Mesenteric fat pad (tissue), 1 donor: ENCODE data around the gene HMOX2. TPM values are rescaled to one million over a fixed set of nuclear protein-coding genes. Genes with fewer than 3 reads are reported as not detected.

Experiments used
- DNase-seq: peaks from one replicate; pipeline ENCODE4 v3.0.0-alpha.2; 2020; ENCODE audit warnings: low spot score
- total RNA-seq: library from RNA; stranded (reverse); fragmentation: NEBNext Ultra II Directional; extraction: Animal tissue kit (Norgen Biotek cat#: 25700); gene quantifications from one replicate; pipeline ENCODE4 v1.2.1, GENCODE V29; 2021
- donor health status: DM: yes; HTN: yes; CAD: no.

The HMOX2 gene
- total RNA-seq, 1 donor from 2014 or later: 84.1 TPM

DNA sequence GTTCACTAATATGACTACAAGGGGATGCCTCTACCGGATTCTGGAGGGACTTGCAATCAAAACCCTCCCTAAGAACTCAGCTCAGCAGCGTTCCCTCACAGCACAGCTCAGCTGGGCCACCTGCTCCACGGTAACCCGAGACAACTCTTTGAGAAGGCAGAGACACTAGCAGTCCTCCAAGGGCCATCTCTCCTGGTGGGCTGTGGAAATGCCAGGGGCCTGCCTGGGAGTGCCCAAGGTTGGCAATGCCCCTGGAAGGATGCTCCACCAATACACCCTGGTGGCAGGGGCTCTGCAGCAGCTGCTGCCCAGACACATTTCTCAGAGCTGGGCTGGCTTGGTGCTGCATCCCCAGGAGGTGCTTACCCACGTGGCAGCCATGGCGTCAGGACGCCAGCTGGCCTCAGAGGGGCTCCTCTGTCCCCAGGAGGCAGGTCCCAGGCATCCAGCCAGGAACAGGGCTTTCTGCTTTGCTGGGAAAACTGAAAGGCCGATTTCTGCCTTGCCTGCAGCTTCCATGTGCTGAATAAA, 45.9 kb downstream of the HMOX2 start:
- DNase-seq: no peak

DNA sequence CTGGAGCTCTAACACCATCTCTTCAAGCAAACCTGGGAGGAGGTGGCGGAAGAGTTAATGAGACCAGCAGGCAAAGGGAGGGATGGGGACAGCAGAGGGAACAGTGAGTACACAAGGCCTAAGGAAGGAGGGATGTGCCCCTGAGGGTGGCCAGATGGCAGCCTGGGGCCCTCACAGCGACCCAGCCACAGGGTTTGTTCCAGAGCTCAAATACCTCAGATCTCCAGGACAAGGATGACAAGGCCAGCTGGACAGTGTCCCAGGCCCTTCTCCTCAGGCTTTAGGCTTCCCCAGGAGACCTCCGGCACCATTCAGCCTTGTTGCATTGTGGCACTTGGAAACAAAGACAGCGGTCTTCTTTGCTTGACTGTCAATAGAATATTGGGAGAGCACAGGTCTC, 47.5 kb downstream of the HMOX2 start:
- no peak for DNase-seq

DNA sequence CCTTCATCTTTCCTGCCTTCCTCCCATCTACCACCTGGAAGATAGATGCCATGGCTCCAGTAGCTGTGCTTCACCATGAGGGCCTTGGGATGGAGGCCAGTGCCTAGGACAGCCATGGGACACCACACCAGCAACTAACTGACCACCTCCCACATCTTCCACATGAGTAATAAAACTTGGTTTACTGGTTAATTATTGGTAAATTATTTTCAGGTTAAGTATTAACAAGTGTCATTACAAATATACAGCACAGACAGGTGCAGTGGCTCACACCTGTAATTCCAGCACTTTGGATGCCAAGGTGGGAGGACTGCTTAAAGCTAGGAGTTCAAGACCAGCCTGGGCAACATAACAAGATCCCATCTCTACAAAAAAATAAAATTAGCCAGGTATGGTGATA, 48.4 kb downstream of the HMOX2 start:
- DNase-seq: no peak

DNA sequence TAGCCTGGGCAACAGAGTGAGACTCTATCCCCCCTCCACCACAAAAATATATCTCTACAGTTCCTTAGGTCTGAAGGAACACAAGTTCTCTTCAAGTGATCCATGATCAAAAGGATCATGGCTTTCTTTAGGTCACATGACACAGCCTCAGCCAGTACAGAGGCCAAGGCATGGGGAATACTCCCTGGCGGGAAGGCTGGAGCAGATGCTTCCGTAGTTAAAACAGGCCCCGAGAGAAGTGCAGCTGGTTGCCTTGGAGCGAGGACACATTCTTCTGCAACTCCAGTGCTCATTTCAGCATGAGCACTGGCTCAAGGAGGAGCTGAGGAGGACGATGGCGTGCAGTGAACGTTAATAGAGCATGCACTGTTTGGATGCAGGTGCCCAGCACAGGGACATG, 48.9 kb downstream of the HMOX2 start:
- no peak for DNase-seq

DNA sequence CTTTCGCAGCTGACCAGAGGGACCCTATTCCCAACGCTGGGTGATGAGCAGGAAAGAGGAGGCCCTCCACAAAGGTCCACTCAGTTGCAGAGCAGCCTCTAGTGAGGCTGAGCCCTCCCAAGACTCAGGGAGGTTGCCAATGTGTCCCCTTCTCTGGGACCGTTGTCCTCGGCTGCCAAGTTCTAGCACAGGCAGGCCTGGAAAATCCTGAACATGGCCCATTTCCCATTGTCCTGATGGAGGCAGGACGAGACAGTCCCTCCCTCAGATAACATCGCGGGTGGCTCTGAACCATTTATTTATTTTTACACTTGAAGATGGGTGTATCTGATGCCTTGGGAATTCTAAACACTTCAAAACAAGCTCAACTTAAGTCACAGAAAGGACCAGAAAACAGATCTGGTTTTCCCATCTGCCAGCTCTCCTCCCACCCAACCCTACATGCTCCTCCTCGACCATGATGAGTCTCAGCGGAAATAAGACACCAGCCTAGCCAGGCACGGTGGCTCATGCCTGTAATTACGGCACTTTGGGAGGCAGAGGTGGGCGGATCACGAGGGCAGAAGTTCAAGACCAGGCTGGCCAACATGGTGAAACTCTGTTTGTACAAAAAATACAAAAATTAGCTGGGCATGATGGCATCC, 49.6 kb downstream of the HMOX2 start:
- DNase-seq: no peak

DNA sequence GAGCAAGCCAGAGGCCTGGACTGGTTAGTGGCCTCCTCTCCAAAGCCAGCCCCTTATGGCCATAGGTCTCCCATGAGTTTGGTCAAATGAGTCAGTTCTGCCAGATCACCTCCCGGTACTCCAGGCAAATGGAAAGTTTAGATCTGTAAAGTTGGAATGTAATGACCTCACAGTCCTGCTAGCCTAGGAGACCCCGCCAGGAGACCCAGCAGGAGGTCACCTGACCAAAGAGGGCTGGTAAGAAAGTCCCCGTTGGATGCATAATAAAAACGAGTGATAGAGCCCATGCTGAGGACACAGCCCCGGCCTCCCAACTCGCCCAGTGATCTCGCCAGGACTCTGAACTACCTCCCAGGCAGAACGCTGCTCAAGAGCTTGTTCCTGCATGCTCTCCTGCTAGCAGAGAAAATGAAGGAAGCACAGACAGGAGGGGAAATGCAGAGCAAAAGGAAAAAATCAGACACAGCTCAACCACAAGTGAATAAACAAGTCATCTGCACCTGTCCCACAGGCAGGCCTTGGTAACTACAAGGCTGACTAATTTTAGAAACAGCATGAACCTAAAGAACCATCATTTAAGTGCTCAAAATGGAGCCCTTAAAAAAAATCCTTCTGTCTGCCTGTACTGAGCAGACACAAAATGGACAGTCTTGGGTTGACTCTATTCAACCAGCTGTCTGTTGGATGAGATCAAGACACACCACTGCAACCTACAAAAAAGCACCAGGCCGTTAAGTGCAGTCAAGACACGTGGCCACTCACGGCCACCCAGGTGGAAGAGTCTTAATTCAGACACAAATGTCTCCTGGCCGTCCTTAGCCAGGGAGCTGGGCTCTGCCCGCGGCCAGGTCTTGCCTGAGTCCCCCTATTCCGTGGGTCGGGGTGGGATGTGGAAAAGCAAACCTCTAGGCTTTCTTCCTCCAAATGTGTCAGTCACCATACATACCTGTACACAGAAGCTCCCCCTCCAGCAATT, 53.2 kb downstream of the HMOX2 start:
- DNase-seq: no peak

DNA sequence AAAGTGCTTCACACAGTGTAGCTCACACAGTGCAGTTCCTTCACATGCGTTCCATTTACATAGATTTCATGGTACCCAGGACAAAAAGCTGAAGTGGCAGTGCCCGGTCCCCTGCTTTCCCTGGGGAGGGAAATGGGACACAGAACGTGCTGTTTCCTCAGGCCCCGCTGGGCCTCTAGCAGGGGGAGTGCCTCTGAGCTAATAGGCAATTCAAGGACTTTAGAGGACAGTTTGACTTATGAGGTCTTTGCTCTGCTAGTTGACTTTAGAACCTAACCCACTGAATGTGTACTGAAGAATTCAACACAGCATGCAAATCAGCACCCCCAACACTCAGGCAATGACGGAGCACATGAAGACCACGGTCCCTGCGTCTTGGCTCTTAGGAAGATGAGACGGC, 55.6 kb downstream of the HMOX2 start:
- DNase-seq: no peak

DNA sequence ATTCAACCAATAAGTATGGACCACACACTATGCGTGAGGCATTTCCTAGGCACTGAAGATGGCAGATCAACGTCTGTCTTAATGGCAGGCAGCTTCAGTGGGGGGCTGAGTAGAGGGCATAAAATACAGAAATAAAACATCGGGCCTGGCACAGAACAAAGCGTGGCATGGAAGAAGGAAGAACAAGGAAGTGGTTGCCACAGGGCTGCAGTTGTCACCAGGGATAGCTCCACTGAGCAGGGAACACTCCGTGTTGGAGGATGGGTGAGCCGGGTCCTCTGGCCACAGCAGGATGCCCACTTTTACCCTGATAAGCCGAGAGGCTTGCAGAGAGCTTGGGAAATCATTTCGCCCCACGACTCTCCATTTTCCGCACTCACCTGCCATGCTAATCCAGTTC, 56.0 kb downstream of the HMOX2 start:
- DNase-seq: no peak

DNA sequence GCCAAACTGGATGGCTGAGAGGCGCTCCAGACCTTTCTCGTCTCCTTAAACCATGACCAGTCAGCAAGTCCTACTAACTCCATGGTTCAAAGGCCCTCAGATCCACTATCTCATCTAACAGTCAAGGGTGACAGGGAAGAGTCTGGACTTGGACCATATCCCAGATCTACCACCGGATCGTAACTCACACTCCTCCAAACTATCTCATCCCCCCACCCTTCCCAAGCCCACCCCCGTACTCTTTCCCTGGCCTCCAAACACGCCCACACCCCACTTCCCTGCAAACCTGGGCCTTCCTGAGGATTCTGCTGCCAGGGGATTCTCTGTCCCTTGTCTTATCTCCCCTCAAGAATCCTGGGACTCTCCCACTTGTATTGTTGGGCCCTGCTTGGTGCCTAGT, 57.3 kb downstream of the HMOX2 start:
- DNase-seq: no peak

DNA sequence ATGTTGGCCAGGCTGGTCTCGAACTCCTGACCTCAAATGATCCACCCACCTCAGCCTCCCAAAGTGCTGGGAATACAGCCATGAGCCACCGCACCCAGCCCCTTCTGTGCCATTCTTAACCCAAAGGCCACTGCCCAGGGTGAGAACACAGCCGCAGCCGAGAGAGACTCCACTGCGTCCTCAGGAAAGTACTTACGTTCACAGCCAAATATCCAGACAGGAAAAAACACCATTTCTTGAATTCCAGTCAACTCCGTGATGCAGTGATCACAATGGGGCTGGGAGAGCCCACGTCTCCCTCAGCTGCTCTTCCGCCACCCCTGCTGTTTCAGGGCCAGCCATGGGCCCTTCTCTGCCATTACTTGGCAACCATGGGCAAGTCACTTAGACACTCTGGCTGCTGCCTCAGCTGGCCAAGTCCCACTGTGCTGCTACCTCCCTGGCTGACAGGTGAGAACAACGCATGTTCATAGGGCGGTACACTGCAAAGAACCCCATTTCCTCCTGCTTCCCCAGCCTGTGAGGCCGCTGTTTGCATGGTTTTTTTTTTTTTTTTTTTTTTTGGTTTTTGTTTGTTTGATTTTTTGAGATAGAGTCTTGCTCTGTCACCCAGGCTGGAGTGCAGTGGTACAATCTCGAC, 58.1 kb downstream of the HMOX2 start:
- no peak for DNase-seq

DNA sequence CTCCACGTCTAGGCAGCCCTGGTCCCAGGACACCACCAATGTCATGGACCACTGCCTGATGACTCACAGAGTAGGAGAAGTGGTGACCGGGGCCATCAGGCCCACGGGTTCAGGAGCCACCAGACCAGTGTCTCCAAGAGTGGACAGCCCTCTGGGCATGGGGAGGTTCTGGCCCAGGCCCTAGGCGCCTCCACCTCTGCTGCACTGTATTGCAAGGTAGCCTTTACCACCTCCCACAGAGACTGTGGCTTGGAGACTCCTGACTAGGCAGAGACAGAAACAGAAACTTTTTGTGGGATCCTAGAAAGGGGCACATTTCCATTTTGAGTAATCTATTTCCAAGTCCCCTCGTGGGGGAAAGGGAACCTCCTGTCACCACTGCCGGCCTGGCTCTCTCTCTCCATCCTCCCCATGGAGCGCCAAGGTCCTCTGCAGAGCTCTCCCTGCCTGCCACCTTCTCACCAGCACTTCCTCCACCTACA, 59.5 kb downstream of the HMOX2 start:
- no peak for DNase-seq

DNA sequence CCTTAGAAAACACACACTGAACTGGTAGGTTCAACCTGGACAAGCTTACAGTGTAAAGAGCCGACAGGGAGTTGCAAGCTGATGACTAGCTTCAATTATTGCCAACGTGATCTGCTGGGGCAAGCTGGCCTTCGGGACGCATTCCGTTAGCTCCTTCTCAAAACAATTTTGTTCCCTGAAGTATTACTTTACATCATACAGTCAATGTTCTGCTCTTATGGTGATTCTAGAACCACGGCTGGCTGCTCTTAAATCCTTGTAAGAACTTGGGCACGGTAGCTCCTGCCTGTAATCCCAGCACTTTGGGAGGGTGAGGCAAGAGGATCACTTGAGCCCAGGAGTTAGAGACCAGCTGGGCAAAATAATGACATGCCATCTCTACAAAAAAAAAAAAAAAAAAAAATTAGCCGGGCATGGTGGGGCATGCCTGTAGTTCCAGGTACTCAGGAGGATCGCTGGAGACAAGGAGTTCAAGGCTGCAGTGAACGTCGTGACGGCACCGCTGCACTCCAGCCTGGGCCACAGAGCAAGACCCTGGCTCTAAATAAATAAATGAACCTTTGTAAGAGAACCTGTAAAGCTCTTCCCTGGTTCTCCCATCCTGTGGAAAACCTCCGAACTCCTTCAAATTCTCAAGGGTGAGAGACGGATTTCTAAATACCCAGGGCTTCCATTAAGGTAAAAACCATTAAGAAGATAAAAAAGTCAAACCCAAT, 60.4 kb downstream of the HMOX2 start:
- DNase-seq: no peak

DNA sequence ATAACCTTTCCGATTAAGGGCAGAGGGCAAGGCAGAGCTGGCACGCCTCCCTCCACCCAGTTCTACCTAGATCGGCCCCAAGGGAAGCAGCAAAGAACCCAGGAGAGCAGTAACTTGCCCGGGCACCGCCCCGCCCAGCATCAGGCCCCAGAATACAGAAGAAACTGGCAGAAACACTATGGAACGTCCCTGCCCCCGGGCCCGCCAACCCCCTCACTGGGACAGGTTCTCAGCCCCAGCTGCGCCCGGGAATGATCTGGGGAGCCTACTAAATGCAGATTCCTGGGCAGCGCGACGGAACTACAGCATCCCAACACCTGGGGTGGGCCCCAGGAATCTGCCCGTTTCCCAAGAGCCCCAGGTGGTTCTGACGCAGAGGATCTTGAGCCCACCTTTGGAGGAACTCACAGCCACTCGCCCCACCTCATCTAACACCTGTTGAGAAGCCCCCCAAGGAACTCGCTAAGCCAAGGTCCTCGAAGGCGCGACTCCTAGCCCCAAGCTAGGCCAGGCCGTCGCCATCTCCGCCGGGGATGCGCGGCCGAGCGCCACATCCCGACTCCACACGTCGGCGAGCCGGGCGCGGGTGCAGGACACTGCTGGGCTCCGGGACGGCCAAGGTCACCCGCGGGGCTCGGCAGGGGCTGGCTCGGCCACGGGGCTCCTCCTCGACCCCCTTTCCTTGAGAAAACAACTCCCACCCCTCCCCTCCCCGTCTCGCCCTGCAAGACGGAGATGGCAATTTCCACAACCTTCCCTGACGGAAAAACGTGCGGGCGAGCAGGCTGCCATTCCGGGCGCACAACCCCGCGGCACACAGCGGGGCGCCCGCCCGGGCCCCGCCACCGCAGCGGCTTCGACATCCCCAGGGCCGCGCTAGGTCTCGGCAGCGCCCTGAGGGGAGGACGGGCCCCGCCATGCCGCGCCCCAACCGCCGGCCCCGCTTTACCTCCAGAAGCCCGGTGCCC, 61.5 kb downstream of the HMOX2 start:
- DNase-seq: no peak

DNA sequence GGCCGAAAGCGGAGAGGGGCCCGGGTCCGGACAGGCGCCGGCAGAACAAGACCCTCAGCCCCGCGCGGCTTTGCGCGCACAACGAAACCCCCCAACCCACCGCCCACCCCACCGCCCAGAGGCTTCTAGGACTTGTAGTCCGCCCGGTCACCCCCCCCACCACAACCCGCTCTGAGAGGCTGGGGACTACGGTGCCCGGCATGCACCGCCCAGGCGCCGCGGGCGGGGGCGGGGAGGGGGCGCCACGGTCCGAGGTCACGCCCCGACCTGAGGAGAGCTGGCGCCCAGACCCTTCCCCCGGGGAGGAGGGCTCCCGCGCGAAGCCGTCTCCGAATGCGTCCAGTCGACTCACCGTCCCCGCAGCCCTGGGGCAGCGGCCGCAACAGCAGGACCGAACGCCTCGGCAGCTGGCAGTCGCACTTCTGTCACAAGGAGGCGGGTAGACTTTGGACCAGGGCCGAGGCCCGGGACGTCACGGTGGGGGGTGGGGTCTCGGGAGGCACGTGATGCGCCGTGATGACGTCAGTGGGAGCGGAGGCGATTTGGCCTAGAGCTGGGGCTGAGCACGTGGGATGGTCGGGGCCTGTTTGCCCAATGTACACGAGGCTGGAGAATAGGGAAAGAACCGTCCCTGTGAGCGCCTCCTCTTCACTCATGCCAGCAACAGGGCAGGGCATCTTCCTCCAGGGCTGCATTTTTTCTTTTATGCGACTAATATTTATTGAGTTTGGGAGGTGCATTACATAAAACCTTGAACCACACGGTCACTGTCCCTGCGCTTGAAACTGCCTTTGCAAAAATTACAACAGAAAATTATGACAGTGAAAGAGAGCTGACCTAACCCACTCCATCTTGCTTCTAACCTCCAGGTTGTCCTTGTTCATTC, 62.4 kb downstream of the HMOX2 start, which contains the start of gene CDIP1:
TSS of gene CDIP1 (minus strand) at position 424 of the 886 bp plus-strand sequence. CDS start 24,643 bp downstream, outside the sequence.
- DNase-seq: peak; percentile 99

DNA sequence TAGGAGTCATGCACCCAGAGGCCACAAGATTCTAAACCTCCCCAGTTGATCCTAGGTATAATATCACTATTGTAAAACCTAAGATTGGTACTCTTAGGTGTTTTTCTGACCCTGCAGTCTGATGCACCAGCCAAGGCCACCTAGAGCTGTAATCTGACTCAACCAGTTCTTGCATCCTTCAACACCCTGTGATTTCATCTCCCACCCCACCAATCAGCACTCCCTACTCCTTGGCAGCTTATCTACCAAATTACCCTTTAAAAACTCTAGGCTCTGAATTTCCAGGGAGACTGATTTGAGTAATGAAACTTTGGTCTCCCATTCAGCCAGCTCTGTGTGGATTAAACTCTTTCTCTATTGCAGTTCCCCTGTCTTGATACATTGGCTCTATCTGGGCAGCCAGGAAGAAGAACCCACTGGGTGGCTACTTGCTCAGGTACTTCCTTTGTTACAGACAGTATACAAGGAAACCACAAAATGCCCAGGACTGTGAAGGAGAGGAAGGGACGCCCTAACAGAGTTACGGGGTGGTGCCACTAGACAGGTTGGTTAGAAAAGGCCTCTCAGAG, 63.6 kb downstream of the HMOX2 start:
- no peak for DNase-seq

DNA sequence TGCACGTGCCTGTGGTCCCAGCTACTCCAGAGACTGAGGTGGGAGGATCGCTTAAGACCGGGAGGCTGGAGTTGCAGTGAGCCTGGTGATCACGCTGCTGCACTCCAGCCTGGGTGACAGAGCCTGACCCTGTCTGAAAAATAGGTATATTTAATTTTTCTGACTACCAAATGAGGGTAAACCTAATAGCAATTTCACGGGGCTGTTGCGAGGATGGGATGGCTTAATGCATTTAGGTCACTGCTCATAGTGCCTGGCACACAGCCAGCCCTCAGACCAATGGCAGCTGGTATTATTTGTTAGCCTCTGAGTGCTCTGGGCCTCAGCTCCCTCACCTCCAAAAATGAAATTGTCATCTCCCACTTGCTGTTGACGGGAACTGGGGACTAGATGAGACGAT, 68.3 kb downstream of the HMOX2 start:
- DNase-seq: no peak

DNA sequence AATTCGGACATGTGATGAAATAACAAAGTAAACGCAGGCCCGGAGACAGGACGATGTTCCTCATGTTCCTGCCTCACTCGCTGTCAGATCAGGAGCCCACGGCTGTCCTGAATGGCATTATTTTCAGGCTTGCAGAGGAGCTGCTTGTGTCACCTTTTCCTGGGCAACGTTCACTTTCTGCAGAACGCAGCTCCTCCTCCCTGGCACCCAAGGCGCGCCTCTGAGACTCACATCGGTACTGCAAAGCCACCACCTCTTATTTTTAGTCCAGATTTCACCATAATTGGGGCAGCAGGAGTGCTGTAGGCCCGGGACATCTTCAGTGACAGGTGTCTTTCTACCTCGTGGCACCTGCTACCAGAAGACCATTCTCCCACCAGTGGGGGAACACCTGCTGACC, 71.9 kb downstream of the HMOX2 start:
- DNase-seq: no peak

DNA sequence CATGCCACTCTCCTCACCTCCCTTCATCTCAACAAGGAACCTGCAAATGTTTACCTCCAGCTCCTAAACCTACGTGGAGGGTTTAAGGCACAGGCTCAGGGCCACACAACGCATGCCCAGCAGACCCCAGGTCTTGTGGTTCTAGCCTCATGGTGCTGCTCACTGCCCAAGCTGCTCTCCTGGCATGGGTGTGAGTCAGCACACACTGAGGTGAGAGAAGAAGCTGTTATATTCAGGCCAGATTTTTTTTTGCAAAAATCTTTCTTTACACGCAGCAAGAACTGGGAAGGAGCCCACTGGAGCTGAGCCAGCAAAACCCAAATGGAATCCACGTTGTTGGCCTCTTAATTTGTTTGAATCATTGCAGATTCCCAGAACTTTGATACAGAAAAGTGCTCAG, 74.4 kb downstream of the HMOX2 start:
- no peak for DNase-seq
